B cell (primary cell): ENCODE measurements around the gene SMIM36. TPM values are rescaled to one million over a fixed set of nuclear protein-coding genes. Genes with fewer than 3 reads are reported as not detected.
A peak's percentile ranks its signal among the peaks of the same experiment; 100 is the strongest.

Experiments used
- ATAC-seq: fragments of 200-7000 bp; cut with Tn5 transposase; one replicate; pipeline ENCODE4 v1.10.0; 2021; ENCODE audit warnings: low read depth, mild to moderate bottlenecking, moderate number of reproducible peaks, moderate library complexity
- CTCF ChIA-PET: fragments of 350-600 bp; sonication (Branson Sonifier 250); formaldehyde crosslinking; loops from one replicate; lab custom pipeline; 2021; ENCODE audit warnings: antibody characterized with exemption, inconsistent platforms; lab: Charles Lee
- POLR2A ChIA-PET: fragments of 350-600 bp; sonication (Branson Sonifier 250); formaldehyde crosslinking; loops from one replicate; lab custom pipeline; 2021; ENCODE audit warnings: antibody characterized with exemption; lab: Charles Lee
- DNase-seq: peaks from one replicate; pipeline ENCODE4 v3.0.0; 2013
- H2AFZ ChIP-seq: 2 replicates; pipeline ENCODE4 v1.6.1; 2012; ENCODE audit warnings: mild to moderate bottlenecking, low read depth, low read length; ENCODE audit not compliant: insufficient read depth, poor library complexity, severe bottlenecking
- H3K27ac ChIP-seq, 2 donors: 1 replicate in 1 of 2; 2 replicates in 1 of 2; pipeline ENCODE4 v1.5.1; 2012 to 2013; ENCODE audit warnings: low read length in 2 of 2, mild to moderate bottlenecking in 2 of 2, moderate library complexity in 1 of 2
- H3K27me3 ChIP-seq, 4 experiments: fragments of 200-600 bp in 1 of 4; sonication (generic) in 1 of 4; replicated peaks in 1 of 4; 1 replicate in 2 of 4; 2 replicates in 2 of 4; pipeline versions ENCODE4 v1.6.1 to v1.7.0; 2013 to 2016; ENCODE audit warnings: low read length in 3 of 4, mild to moderate bottlenecking in 2 of 4, mixed read lengths in 1 of 4, moderate library complexity in 1 of 4; ENCODE audit not compliant: insufficient read depth in 4 of 4, control insufficient read depth in 3 of 4; ENCODE audit errors: control extremely low read depth in 1 of 4
- H3K36me3 ChIP-seq, 2 experiments: replicated peaks in 1 of 2; 1 replicate in 1 of 2; 2 replicates in 1 of 2; pipeline versions ENCODE4 v1.6.1 to v1.7.1; 2013; ENCODE audit warnings: low read length in 1 of 2; ENCODE audit not compliant: insufficient read depth in 2 of 2, control insufficient read depth in 1 of 2; ENCODE audit errors: control extremely low read depth in 1 of 2, extremely low read depth in 1 of 2
- H3K4me1 ChIP-seq, 2 donors: fragments of 200-600 bp in 1 of 2; sonication (generic) in 1 of 2; 1 replicate in 1 of 2; 2 replicates in 1 of 2; pipeline versions ENCODE4 v1.5.1 to v1.6.1; 2013 to 2017; ENCODE audit warnings: low read length in 2 of 2; ENCODE audit not compliant: control insufficient read depth in 2 of 2, insufficient read depth in 2 of 2
- H3K4me2 ChIP-seq: replicated peaks from 2 replicates; pipeline ENCODE3; 2012; ENCODE audit warnings: mild to moderate bottlenecking, low read depth, low read length; ENCODE audit not compliant: poor library complexity, severe bottlenecking
- H3K4me3 ChIP-seq, 5 experiments: fragments of 200-600 bp in 1 of 5; sonication (generic) in 1 of 5; 1 replicate in 3 of 5; 2 replicates in 2 of 5; pipeline versions ENCODE4 v1.5.1 to v1.7.0; 2011 to 2016; ENCODE audit warnings: low read length in 4 of 5, mild to moderate bottlenecking in 4 of 5, low read depth in 2 of 5, control low read depth in 1 of 5, moderate library complexity in 1 of 5; ENCODE audit not compliant: insufficient read depth in 1 of 5; ENCODE audit errors: control extremely low read depth in 1 of 5, extremely low read depth in 1 of 5
- H3K79me2 ChIP-seq: fragments of 200-600 bp; sonication (generic); one replicate; pipeline ENCODE4 v1.6.0; 2016; ENCODE audit warnings: low read length; ENCODE audit not compliant: control insufficient read depth, insufficient read depth
- H3K9ac ChIP-seq: fragments of 200-600 bp; sonication (generic); 2 replicates; pipeline ENCODE4 v1.6.1; 2017; ENCODE audit warnings: mild to moderate bottlenecking, low read length, moderate library complexity
- H3K9me3 ChIP-seq, 3 donors: one replicate each; pipeline versions ENCODE4 v1.6.1 to v1.7.1; 2013; ENCODE audit warnings: low read length in 2 of 3; ENCODE audit not compliant: control insufficient read depth in 2 of 3, insufficient read depth in 1 of 3; ENCODE audit errors: control extremely low read depth in 1 of 3
- H4K20me1 ChIP-seq: 2 replicates; pipeline ENCODE4 v1.6.0; 2012; ENCODE audit warnings: mild to moderate bottlenecking, low read length; ENCODE audit not compliant: insufficient read depth, control insufficient read depth, poor library complexity, severe bottlenecking
- H3K27ac Mint-ChIP-seq: one replicate; pipeline ENCODE4 v1.8.0; 2021; ENCODE audit warnings: mixed read lengths
- H3K27me3 Mint-ChIP-seq: one replicate; pipeline ENCODE4 v1.8.0; 2021; ENCODE audit warnings: mixed read lengths
- H3K4me1 Mint-ChIP-seq: one replicate; pipeline ENCODE4 v1.8.0; 2021; ENCODE audit warnings: mixed read lengths
- H3K4me3 Mint-ChIP-seq: one replicate; pipeline ENCODE4 v1.8.0; 2021; ENCODE audit warnings: mixed read lengths
- H3K9me3 Mint-ChIP-seq: one replicate; pipeline ENCODE4 v1.8.0; 2022; ENCODE audit warnings: mixed read lengths; ENCODE audit not compliant: insufficient read depth
- EZH2 ChIP-seq: IDR thresholded peaks from 2 replicates; pipeline ENCODE4 v1.6.1; 2012; ENCODE audit warnings: borderline replicate concordance, low read depth, mild to moderate bottlenecking, moderate library complexity, low read length; ENCODE audit not compliant: insufficient read depth, poor library complexity, severe bottlenecking
- WGBS: methylation state at CpG from one replicate; pipeline ENCODE4 v1.1.5; 2013; ENCODE audit warnings: missing lambda C conversion rate; ENCODE audit not compliant: insufficient coverage; 5-methylcytosine and 5-hydroxymethylcytosine counted together
- intact Hi-C: fragments of 100-400 bp; cut with micrococcal nuclease; formaldehyde crosslinking; loops from one replicate; pipeline ENCODE4 v1.10.0; 2022
- polyA plus RNA-seq: library from polyadenylated mRNA; depleted of rRNA; stranded (reverse); fragments of >200 nt; gene quantifications from 2 replicates; pipeline ENCODE4 v1.2.3, GENCODE V29; 2012
- total RNA-seq, 2 donors: library from RNA; stranded (reverse); fragments of 120-200 nt in 1 of 2; gene quantifications; 1 replicate in 1 of 2; 2 replicates in 1 of 2; pipeline versions ENCODE4 v1.2.3 to v1.2.4, GENCODE V29; 2013 to 2022
- TF ChIP-seq, protein P1 (sequence below): fragments of 200-600 bp; IDR thresholded peaks from one replicate; pipeline ENCODE4 v1.8.0; 2022; ENCODE audit warnings: antibody characterized with exemption, mild to moderate bottlenecking

The SMIM36 gene
- total and polyA plus RNA-seq, 2 donors (not counting 1 experiment from before 2014, with no cell fraction given), result not detected

DNA sequence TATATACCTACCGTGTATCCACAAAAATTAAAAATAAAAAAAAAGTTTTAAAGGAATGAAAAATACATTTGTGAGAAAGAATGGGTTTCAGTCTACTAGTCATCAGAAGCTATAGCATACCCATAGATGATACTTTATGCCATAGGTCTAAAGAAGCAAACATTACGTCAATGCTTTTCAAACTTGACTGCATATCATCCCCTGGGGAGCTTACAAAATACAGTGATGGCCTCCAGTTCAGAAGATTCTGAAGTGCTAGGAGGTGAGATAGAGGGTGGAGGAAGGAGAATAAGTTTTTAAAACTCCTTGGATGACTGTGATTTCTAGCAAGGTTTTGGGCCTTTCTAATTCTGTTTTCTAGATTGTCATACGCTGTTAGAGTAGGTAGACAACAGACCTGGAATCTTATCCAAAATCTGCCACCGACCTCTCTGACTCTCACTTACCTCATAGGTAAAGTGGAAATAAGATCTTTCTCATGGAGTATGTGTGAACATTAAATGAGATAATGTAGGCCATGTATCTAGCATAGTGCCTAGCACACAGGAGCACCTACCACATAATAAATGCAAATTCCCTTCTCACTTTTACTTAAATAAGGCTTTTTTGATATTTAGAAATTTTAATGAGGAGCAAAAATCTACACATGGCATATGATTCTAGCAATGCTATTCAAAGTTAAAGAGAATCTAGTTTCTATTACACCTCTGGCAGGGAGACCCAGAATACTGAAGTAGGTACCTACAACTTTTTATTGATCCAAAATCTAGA is 102.0 kb downstream of the SMIM36 start:
- POLR2A ChIA-PET, result no interaction called here
- no peak for DNase-seq
- Mint-ChIP-seq H3K27me3 (no peaks in the 10 kb centered on the region), H3K4me3 (no peak overlapping the region), H3K4me1 (peaks cover 12% of the 10 kb centered on the region), H3K9me3 (no peaks in the 10 kb centered on the region), H3K27ac (no peak overlapping the region)
- Histone ChIP-seq H3K4me1 (peaks cover 3% of the 10 kb centered on the region in 2 donors), H3K27ac (no peak overlapping the region), H3K4me2 (no peak overlapping the region), H3K9ac (no peak overlapping the region), H3K27me3 (no peaks in the 10 kb centered on the region), H3K36me3 (peaks cover 24 to 87% of the 10 kb centered on the region in 2 experiments), H4K20me1 (no peaks in the 10 kb centered on the region), H3K4me3 (no peak overlapping the region), H3K9me3 (no peaks in the 10 kb centered on the region), H2AFZ (no peak overlapping the region), H3K79me2 (peaks cover 2% of the 10 kb centered on the region)
- TF ChIP-seq, protein P1, sequence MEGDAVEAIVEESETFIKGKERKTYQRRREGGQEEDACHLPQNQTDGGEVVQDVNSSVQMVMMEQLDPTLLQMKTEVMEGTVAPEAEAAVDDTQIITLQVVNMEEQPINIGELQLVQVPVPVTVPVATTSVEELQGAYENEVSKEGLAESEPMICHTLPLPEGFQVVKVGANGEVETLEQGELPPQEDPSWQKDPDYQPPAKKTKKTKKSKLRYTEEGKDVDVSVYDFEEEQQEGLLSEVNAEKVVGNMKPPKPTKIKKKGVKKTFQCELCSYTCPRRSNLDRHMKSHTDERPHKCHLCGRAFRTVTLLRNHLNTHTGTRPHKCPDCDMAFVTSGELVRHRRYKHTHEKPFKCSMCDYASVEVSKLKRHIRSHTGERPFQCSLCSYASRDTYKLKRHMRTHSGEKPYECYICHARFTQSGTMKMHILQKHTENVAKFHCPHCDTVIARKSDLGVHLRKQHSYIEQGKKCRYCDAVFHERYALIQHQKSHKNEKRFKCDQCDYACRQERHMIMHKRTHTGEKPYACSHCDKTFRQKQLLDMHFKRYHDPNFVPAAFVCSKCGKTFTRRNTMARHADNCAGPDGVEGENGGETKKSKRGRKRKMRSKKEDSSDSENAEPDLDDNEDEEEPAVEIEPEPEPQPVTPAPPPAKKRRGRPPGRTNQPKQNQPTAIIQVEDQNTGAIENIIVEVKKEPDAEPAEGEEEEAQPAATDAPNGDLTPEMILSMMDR, result no peak
- CTCF ChIA-PET, result interaction anchor here (1.1 to 1.5 kb wide), 2 partner anchors 9 to 105 kb away, joined by 3 read pairs; no protein-coding TSS in a partner anchor
- peak; percentile 84 for ATAC-seq
- intact Hi-C loops, result loop anchor here (1.0 kb wide), 1 partner anchor 11 kb away; no protein-coding TSS in a partner anchor
- no CpG with 5 or more reads among the region's 4 CpGs for whole genome bisulfite sequencing

DNA sequence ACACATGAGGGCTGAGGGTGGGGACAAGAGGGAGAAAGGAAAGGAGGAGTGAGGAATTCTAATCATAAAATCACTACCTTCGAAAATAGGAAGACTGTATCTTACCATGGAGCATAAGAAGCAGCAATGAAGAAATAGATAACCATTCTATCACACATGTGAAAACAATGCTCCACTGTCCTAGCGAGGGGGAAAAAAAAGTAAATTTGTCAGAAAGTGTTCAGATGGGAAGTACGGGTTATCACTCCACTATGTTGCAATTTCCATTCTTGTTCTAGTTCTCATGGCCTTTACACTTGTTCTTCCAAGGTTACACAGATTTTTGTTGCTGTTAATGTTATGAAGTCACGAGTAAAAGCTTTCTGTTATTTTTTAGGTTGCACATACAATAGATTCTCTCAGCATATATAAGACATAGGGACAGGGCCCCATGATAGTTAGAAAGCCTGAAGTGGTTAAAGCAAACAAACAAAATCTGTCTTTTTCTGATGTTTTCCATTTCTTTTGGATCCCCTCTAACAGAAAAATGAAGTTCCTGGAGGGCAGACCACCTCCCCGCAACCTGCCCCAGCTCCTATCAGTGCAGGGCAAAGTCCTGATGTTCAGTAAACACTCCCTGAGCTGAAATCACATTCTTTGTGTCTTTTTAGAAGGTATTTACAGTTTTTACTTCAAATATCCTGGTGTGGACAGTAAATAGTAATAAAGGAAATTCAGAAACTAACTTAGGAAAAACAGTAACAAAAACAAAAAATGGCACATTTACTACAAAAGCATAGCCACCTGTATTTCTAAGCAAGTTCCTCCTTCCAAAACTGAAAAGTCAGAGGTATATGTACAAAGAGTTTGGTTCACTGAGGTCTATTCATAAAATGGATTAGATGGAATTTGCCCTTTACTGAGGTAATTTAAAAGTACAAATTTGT is 103.3 kb downstream of the SMIM36 start:
- no peak overlapping the region for H3K4me3 Mint-ChIP-seq
- Histone ChIP-seq H3K36me3 (peaks cover 24 to 78% of the 10 kb centered on the region in 2 experiments), H3K79me2 (no peaks in the 10 kb centered on the region), H3K4me1 (peaks cover 4% of the 10 kb centered on the region in 2 donors), H2AFZ (no peak overlapping the region), H3K4me3 (no peak overlapping the region), H3K9ac (no peak overlapping the region), H3K27ac (no peak overlapping the region), H4K20me1 (no peaks in the 10 kb centered on the region), H3K9me3 (no peaks in the 10 kb centered on the region), H3K27me3 (no peaks in the 10 kb centered on the region), H3K4me2 (no peak overlapping the region)
- ChIA-PET POLR2A (no interaction called here), CTCF (interaction anchor here (1.1 to 1.5 kb wide), 2 partner anchors 10 to 106 kb away, joined by 3 read pairs; no protein-coding TSS in a partner anchor)
- DNase-seq (no peak), ATAC-seq (no peak)
- intact Hi-C loops, result no loop called here
- WGBS, result no CpG with 5 or more reads among the region's 5 CpGs
- no peaks in the 10 kb centered on the region for H3K9me3 Mint-ChIP-seq
- no peak overlapping the region for H3K27ac Mint-ChIP-seq
- H3K27me3 Mint-ChIP-seq, result no peaks in the 10 kb centered on the region
- TF ChIP-seq, protein P1, result no peak
- TF ChIP-seq EZH2, result no peak
- H3K4me1 Mint-ChIP-seq, result peaks cover 15% of the 10 kb centered on the region
